ENCODE data around the gene WDR64.
"Not testable (repeated sequence)": the region's sequence is repeated elsewhere in the genome, so short reads cannot be mapped to it uniquely, and the experiment has no call there.

Gene WDR64

DNA sequence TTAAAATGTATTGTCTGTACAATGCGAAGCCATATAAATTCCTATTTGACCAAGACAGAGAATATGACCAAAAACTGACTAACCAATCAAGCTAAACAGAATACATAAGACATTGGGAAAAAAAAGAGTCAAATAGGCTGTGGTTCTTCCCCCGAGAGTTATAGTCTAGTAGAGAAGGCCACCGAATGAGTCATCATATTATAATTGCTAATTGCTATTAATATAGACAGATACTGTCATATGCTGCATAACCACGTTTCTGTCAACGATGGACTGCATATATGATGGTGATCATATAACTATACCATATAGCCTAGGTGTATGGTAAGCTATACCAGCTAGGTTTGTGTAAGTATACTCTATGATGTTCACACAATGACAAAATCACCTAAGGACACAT lies 82.5 kb downstream of the WDR64 start:
- H3K4me3 ChIP-seq (ENCODE audit: low read depth, low read length): no peak overlapping the region
- TF ChIP-seq, protein P1, sequence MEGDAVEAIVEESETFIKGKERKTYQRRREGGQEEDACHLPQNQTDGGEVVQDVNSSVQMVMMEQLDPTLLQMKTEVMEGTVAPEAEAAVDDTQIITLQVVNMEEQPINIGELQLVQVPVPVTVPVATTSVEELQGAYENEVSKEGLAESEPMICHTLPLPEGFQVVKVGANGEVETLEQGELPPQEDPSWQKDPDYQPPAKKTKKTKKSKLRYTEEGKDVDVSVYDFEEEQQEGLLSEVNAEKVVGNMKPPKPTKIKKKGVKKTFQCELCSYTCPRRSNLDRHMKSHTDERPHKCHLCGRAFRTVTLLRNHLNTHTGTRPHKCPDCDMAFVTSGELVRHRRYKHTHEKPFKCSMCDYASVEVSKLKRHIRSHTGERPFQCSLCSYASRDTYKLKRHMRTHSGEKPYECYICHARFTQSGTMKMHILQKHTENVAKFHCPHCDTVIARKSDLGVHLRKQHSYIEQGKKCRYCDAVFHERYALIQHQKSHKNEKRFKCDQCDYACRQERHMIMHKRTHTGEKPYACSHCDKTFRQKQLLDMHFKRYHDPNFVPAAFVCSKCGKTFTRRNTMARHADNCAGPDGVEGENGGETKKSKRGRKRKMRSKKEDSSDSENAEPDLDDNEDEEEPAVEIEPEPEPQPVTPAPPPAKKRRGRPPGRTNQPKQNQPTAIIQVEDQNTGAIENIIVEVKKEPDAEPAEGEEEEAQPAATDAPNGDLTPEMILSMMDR (IDR thresholded peaks at IDR 0.05; ENCODE audit: borderline replicate concordance, insufficient read depth, low read depth, low read length): no peak

DNA sequence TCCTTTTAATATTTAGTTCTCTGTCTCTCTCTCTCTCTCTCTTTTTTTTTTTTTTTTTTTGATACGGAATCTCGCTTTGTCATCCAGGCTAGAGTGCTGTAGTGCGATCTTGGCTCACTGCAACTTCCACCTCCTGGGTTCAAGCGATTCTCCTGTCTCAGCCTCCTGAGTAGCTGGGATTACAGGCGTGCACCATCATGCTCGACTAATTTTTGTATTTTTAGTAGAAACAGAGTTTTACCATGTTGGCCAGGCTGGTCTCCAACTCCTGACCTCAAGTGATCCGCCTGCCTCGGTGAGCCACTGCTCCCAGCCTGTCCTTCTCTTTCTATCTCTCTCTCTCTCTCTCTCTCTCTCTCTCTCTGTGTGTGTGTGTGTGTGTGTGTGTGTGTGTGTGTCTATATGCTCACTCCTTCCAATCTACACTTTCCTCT lies 83.4 kb downstream of the WDR64 start:
- H3K4me3 ChIP-seq (ENCODE audit: low read depth, low read length): not testable (repeated sequence)

DNA sequence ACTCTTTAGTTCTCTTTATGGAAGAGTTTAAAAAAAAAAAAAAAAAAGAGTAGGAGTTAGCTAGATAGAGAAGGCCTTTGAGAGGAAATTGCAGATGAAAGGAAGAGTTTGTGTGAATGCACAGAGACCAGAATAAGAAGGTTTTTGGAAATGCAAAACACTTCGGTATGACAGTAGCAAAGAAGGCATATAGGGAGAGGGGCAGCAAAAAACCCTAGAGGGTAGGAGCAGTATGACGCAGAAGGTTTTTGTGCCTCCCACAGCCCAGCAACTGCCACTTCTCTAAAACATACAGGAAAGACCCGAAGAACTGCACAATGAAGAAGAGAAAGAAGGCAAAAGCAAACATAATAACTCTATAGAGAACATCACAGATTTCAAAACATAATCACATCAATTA lies 84.3 kb downstream of the WDR64 start:
- TF ChIP-seq, protein P1 (IDR thresholded peaks at IDR 0.05; ENCODE audit: borderline replicate concordance, insufficient read depth, low read depth, low read length): no peak
- H3K4me3 ChIP-seq (ENCODE audit: low read depth, low read length): no peak overlapping the region

DNA sequence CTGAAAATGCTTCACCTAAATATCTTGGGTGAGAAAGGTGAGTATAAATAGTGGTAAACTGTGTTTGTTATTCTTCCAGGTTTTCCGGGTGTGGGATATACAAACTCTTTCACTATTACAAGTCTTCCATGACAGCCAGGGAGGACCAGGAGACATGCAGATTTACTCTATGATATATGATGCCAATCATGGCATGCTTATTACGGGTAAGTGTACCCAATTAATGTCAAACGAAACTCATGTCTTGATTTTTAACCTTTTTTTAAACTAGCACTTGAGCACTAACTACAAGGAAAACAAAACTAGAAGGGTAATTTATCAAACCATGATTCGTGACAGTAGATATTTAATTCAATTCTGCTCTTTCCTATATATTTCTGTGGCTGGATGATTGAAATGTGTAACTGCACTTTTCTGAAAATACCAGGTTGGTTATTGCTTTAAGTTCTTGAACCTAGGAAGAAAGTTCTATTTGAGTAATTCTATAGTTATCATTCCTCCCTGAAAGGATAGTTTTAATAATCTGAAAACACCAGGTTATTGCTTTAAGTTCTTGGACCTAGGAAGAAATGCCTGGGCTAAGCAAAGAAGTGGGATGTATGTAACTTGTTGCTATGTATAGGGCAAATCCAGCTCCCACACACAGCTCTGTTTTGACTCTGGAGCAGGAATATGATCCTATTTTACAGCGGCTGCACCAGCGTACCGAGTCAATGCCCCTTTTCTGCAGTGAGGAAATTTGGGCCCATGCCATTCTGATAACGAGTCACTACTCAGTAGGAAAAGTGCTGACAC lies 86.4 kb downstream of the WDR64 start:
- TF ChIP-seq, protein P1 (IDR thresholded peaks at IDR 0.05; ENCODE audit: borderline replicate concordance, insufficient read depth, low read depth, low read length): no peak
- H3K4me3 ChIP-seq (ENCODE audit: low read depth, low read length): no peak overlapping the region

DNA sequence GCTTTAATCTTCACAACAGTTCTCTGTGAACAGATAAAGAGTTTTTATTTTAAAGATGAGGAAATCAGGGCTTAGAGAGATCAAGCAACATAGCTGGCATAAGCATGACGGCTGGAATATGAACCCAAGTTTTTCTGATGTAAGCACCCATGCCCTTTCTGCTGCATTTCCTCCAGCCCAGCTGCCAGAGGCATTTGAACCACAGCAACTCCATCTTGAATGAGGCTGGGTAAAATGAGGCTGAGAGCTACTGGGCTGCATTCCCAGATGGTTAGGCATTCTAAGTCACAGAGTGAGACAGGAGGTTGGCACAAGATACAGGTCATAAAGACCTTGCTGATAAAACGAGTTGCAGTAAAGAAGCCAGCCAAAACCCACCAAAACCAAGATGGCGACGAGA lies 90.0 kb downstream of the WDR64 start:
- H3K4me3 ChIP-seq (ENCODE audit: low read depth, low read length): no peak overlapping the region
- TF ChIP-seq, protein P1 (IDR thresholded peaks at IDR 0.05; ENCODE audit: borderline replicate concordance, insufficient read depth, low read depth, low read length): no peak

DNA sequence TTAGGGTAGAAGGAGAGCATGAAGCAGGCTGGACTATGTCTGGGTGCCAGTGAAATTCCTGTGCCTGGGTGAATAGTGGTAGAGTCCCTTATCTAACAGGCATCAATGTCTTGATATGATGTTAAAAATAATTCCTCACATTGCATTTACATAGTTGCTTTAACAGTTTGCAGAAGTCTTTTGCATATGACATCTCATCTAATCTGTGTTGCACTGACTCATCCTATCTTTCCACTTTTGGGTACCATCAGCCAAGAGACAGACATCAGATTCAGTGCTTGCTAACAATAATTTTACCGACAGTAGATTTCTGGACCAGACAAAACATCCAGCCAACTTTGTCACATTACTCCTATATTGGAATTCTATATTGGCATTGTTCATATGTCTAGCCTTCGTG lies 92.5 kb downstream of the WDR64 start:
- H3K4me3 ChIP-seq (ENCODE audit: low read depth, low read length): no peak overlapping the region
- TF ChIP-seq, protein P1 (IDR thresholded peaks at IDR 0.05; ENCODE audit: borderline replicate concordance, insufficient read depth, low read depth, low read length): no peak

DNA sequence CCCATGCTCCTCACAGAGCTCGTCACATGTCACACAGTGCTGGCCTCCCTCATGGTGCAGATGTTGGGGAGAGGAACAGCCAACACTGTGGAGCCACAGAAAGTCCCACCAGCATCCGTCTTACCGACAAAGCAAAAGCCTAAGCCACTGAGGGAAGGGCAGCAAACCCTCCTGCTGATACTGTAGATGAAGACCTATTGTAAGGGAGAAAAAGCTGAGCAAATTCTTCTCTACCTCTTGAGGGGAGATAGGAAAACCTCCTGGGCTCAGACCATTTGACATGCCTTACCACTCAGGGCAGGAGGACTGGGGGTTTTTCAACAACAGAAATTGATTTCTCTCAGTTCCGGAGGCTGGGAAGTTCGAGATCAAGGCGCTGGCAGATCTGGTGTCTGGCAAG lies 95.9 kb downstream of the WDR64 start:
- H3K4me3 ChIP-seq (ENCODE audit: low read depth, low read length): no peak overlapping the region
- TF ChIP-seq, protein P1 (IDR thresholded peaks at IDR 0.05; ENCODE audit: borderline replicate concordance, insufficient read depth, low read depth, low read length): no peak
